GDM1 (cell line): ENCODE data around the gene EIF4B.

Experiments
- DNase-seq: peaks from one replicate; lab custom pipeline; 2025; lab: John Stamatoyannopoulos, UW

EIF4B gene

GRCh38 chr12:53070877-53071492, 64.7 kb downstream of the EIF4B start:
- no peak for DNase-seq

GRCh38 chr12:53071591-53072551, 65.6 kb downstream of the EIF4B start:
- DNase-seq, result no peak

- DNase-seq, result no peak
Measured at GRCh38 chr12:53073881-53074280, 67.6 kb downstream of the EIF4B start.

- no peak for DNase-seq
Measured at GRCh38 chr12:53074283-53074998, 68.2 kb downstream of the EIF4B start.

GRCh38 chr12:53074999-53075370, 68.7 kb downstream of the EIF4B start:
- no peak for DNase-seq

GRCh38 chr12:53076461-53076860, 70.2 kb downstream of the EIF4B start:
- DNase-seq, result no peak

GRCh38 chr12:53077030-53077429, 70.8 kb downstream of the EIF4B start:
- DNase-seq, result no peak

- DNase-seq, result no peak
Measured at GRCh38 chr12:53078425-53079225, 72.4 kb downstream of the EIF4B start.

GRCh38 chr12:53079226-53080117, 73.2 kb downstream of the EIF4B start, which contains the start of gene SPRYD3:
SPRYD3 (minus strand) TSS chr12:53079390; CDS start chr12:53079333, 57 bp downstream.
- DNase-seq, result peak; percentile 94

- no peak for DNase-seq
Measured at GRCh38 chr12:53082637-53083175, 76.5 kb downstream of the EIF4B start.

- DNase-seq, result no peak
Measured at GRCh38 chr12:53086361-53086760, 80.1 kb downstream of the EIF4B start.

GRCh38 chr12:53090105-53090504, 83.8 kb downstream of the EIF4B start:
- DNase-seq, result no peak

GRCh38 chr12:53090554-53090953, 84.3 kb downstream of the EIF4B start:
- DNase-seq, result no peak

GRCh38 chr12:53091756-53092155, 85.5 kb downstream of the EIF4B start:
- DNase-seq, result no peak
